GM18951 (cell line): Measurements from ENCODE around the gene MAJIN.

Source experiments
- POLR2A ChIP-seq: IDR thresholded peaks from 4 replicates; pipeline ENCODE4 v1.6.1; 2011; ENCODE audit warnings: mild to moderate bottlenecking; ENCODE audit not compliant: insufficient read length, insufficient read depth; ENCODE audit errors: extremely low read depth
- in situ Hi-C: fragments of 300-500 bp; cut with MboI; formaldehyde crosslinking; loops from one replicate; pipeline ENCODE4 v1.12.0; 2022; ENCODE audit warnings: low sequenced_read_pairs, mixed read lengths, inconsistent platforms; ENCODE audit not compliant: unreplicated experiment

MAJIN gene

DNA sequence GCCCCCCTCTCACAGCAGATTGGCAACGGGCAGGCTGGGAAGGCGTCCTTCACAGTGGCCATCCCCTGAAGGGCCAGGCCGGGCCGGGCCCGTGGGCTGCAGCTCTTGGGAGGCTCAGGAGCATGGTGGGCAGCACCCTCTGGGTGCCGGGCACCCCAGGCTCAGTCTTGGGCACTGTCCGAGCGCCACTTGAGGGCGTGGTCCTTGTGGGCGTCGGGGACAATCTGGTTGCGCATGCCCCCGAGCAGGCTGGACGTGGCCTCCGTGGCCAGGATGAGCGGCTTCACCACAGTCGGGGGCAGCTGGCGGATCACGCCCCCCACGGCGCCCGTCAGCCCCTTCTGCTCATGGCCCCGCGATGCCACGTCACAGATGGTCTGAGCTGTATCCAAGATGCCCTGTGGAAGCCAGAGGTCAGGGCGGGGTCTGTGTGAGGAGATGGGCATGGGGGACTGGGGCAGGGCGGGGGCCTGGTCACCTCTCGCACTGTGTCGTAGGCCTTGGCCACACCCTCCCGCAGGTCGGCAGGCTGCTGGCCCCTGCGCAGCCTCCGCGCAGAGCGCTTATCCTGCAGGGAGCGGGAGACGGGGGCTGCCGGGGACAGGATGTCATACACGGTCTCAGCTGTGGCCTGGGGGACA is 77.0 kb downstream of the MAJIN start:
- in situ Hi-C loops: loop anchor here (5.0 kb wide), 1 partner anchor 48 kb away; no protein-coding TSS in a partner anchor
- no peak for TF ChIP-seq POLR2A

DNA sequence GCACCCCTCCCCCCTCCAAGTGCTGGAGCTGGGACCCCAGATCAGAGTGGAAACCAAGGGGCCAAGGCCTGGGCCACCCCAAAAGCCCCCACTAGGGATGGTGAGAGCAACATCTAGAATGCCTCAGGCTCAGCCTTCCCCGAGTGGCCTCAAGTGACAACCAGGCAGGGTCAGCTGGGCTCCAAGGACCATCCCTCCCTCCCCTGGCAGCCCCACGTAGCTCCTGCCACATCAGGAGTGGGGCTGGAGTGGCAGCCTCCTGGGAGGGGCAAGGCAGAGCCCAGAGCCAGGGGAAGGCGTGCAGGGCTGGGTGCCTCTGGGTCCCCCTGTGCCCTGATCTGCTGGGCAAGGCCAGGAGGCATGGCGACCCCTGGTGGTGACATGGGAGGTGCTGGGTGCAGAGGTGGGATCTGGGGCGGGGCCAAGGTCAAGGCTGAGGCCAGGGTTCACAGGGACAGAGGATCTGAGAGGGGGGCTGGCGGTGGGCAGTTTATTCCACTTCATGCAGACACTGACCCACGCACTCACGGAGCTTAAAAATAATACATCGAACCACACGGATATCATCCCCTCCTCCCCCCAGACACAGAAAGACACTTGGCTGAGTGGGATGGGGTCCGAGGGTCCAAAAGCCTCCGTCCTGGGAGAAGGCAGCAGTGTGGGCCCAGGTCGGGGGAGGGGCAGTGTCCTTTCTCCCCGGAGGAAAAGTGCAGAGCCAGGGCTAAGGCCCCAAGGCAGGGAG is 77.7 kb downstream of the MAJIN start:
- peak; percentile 32 for TF ChIP-seq POLR2A
- in situ Hi-C loops: loop anchor here (5.0 kb wide), 1 partner anchor 47 kb away; no protein-coding TSS in a partner anchor

DNA sequence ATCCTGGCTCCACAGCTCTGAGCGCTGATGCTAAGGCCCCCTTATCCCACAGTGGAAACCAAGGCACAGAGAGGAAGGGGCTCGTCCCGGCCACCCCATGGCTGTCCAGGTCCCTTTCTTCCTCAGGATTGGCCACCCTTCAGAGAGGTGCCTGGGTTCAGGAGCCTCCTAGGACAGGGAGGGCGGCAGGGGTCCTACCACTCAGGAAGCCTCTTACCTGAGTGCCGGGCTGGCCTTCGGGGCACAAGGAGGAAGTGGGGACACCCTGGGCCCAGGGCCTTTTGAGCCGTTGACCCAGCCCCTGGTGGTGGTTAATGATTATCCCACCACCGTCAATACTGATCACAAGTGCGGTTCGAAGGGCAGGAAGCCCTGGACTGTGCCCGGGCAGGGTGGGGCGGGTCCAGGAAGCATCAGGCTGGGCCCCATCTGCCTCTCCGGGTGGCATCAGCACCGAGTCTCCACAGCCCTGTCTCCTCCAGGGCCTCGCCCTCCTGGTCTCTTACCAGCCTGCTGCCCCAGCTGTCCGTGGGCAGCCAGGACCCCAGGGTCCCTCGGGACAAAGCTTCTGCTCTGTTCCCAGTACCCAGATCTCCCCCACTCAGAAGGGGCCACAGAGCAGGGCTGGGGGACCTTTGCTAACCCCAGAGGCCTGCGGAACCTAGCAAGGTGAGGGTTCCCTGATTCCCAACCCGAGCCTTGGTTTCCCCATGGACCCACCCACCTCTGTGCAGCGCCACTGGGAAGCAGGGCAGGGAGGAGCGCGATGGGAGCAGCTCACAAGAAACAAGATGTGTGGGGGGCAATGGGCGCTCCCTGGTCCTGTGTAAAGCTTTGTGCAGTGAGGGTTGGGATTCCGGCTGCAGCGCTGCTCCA is 78.5 kb downstream of the MAJIN start:
- in situ Hi-C loops: loop anchor here (5.0 kb wide), 1 partner anchor 46 kb away; no protein-coding TSS in a partner anchor
- peak; percentile 47 for TF ChIP-seq POLR2A

DNA sequence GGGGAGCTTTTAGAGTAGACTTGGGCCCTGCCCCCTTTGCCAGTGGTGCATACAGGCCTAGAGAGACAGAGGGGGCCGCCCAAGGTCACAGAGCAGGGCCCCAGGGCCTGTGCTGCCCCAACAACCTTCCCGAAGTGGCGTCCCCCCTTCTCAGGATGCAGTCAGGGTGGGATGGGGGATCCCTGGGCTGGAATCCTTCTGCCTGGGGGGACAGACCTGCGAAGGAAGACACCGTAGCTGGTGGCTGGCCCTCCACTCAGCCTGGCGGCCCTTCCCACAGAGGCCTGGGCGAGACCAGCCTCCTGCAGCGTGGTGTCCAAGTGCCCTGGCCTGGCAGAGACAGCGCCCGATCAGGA is 79.1 kb downstream of the MAJIN start:
- no peak for TF ChIP-seq POLR2A
- in situ Hi-C loops: loop anchor here (5.0 kb wide), 1 partner anchor 46 kb away; no protein-coding TSS in a partner anchor

DNA sequence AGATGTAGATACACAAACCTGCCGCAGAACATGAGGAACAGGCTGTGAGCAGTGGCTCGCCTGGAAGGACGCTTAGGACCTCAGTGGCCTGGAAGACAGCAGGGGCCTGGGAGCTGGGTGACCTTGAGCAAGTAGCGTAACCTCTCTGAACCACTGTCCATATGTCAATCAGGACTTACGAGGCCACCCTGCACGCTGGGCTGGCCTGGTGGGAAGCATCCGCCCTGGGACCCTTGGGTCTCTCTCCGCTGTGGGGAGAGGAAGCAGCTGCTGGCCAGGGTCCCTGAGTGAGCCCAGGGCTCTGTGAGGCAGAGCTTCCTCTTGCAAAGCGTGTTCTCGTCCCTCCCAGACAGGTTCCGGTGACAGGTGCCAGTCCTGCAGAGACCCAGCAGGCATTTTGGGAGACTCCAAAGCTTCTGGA is 79.5 kb downstream of the MAJIN start:
- in situ Hi-C loops: loop anchor here (5.0 kb wide), 1 partner anchor 45 kb away; no protein-coding TSS in a partner anchor
- no peak for TF ChIP-seq POLR2A

DNA sequence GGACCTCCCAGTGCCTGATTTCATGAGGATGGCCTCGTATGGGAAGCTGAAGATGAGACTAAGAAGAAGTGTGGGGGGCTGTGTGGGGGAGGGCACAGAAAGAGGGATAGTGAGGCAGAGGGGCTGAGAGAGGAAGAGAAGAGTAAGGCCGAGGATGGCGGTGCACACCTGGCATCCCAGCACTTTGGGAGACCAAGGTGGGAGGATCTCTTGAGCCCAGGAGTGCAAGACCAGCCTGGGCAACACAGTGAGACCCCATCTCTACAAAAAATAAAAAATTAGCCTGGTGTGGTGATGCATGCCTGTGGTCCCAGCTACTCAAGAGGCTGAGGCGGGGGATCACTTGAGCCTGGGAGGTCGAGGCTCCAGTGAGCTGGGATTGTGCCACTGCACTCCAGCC is 80.0 kb downstream of the MAJIN start:
- in situ Hi-C loops: loop anchor here (5.0 kb wide), 1 partner anchor 45 kb away; no protein-coding TSS in a partner anchor
- no peak for TF ChIP-seq POLR2A

DNA sequence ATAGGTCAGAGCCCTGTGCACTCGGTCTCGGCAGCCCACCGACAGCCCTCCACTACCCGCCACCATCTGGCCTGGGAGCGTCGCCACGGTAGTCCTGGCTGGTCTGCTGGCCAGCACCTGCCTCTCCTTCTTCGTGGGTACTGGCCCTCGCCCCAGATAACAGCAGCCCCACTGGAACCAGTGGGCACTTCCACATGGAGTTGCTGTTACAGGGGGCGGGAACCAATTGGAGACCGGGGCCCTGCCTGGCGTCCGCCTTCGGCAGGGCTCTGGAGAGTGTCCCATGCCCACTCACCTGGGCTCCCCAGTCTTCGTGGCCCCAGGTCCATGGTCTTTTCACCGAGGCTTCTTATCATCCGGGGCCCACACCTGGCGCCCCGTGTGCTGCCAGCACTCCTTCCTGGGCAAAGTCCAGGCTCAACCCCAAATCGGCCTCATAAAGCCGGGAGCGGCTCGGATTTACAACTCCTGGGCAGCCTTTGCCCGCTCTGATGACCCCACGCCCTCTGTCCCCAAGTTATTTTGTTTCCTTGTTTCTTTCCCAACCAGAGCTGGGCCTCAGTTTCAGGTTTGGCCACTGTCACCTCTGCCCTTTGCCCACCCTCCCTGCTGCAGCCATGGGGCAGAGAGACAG is 80.6 kb downstream of the MAJIN start:
- TF ChIP-seq POLR2A: no peak
- in situ Hi-C loops: loop anchor here (5.0 kb wide), 1 partner anchor 44 kb away; no protein-coding TSS in a partner anchor

DNA sequence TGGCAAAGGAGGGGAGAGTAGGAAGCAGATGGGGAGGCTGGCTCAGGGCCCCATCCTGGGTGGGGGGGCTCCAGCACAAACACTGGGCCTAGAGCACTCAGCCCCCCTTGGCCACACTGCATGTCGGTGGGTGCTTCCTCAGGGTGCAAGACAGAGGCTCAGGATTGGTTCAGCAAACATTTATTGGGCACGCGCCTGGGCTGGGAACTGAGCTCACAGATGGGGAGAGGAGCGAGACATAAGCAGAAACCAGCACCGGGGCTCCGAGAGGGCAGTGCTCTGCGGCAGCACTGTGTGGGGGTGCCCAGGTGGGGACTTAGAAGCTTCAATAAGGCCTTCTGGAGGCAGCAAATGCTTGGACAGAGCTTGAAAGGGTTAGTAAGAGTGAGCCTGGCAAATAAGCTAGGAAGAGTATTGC is 81.4 kb downstream of the MAJIN start:
- TF ChIP-seq POLR2A: no peak
- in situ Hi-C loops: loop anchor here (5.0 kb wide), 1 partner anchor 43 kb away; no protein-coding TSS in a partner anchor

DNA sequence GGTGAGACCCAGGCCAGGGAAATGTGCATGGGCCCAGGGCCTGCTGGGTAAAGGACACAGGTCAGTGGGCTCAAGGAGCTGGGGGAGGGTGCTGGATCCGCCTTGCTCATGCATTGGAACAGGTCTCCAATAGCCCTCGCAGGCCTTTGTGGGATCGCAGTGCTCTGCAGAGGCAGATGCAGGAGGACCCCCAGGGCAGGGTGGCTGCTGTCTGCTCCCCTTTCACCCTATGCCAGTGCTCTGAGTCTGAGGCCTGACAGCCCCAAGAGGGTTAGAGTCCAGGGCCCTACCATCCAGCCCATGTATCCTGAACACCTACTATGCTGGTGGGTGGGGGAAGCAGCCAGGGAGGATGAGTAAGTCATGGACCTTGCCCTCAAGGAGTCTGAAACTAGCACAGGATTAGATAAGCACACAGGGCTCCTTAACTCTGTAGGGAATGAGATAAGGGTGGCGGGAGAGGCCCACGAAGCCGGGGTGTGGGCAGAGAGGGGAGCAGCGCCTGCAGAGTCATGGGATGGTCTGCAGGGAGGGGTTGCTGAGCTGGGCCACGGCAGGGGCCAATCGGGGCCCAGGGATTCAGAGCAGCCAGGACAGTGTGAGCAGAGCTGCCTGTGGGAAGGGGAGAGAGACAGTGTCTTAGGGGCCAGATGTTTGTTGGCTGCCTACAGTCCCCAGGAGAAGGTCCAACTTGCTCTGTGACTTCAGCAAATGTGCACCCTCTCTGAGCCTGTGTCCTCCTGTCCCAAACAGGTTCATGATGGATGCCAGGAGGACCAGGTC is 83.0 kb downstream of the MAJIN start:
- in situ Hi-C loops: no loop called here
- TF ChIP-seq POLR2A: no peak

DNA sequence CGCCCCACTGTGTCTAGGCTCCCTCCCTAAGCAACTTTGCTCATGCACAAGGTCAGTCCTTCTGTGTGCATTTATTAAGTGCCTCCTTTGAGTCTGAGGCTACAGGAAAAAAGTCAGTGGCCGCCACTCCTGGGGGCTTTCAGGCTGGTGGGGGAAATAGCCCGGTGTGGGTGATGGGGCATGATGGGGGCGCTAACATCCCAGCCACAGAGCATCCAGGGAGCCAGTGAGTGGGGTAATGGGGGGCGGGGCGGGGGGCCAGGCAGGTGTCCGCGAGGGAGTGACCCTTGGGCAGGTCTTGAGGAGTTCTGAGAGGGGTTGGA is 83.5 kb downstream of the MAJIN start:
- in situ Hi-C loops: no loop called here
- TF ChIP-seq POLR2A: no peak
